HepG2 (cell line): ENCODE measurements around the gene PEBP1. TPM values are rescaled to one million over a fixed set of nuclear protein-coding genes. Genes with fewer than 3 reads are reported as not detected.

Source experiments
- EP300 ChIP-seq, 3 experiments: sonication (generic) in 1 of 3; formaldehyde crosslinking in 1 of 3; IDR thresholded peaks; 2 replicates each; pipeline versions ENCODE4 v1.5.1 to v1.6.1; 2011 to 2020; ENCODE audit warnings: low read depth in 2 of 3, low read length in 2 of 3, borderline replicate concordance in 1 of 3, improper control_type of control experiment in 1 of 3, mild to moderate bottlenecking in 1 of 3, missing genetic modification reagents in 1 of 3, moderate library complexity in 1 of 3
- FOXA1 ChIP-seq, 2 experiments: fragments of 450-650 bp in 1 of 2; sonication (generic) in 1 of 2; formaldehyde crosslinking in 1 of 2; IDR thresholded peaks; 2 replicates each; pipeline versions ENCODE4 v1.4.0 to v1.6.1; 2016 to 2020; ENCODE audit warnings: missing genetic modification reagents in 1 of 2
- JDP2 ChIP-seq: sonication (generic); formaldehyde crosslinking; IDR thresholded peaks from 2 replicates; pipeline ENCODE4 v1.8.1; 2022; ENCODE audit warnings: missing genetic modification reagents, borderline replicate concordance
- REXO4 ChIP-seq: sonication (generic); formaldehyde crosslinking; IDR thresholded peaks from 2 replicates; pipeline ENCODE4 v1.8.0; 2022; ENCODE audit warnings: missing genetic modification reagents, mild to moderate bottlenecking, borderline replicate concordance
- SRSF1 ChIP-seq: fragments of 200-400 bp; formaldehyde crosslinking; optimal IDR thresholded peaks from 2 replicates; pipeline ENCODE3; 2017; ENCODE audit warnings: mild to moderate bottlenecking, low read depth, low read length, moderate library complexity
- ZFP82 ChIP-seq: sonication (generic); formaldehyde crosslinking; IDR thresholded peaks from 2 replicates; pipeline ENCODE4 v1.5.1; 2020; ENCODE audit warnings: mild to moderate bottlenecking, missing genetic modification reagents, borderline replicate concordance
- ZNF777 ChIP-seq: sonication (generic); formaldehyde crosslinking; IDR thresholded peaks from 2 replicates; pipeline ENCODE4 v1.4.0; 2020; ENCODE audit warnings: missing genetic modification reagents
- polyA plus RNA-seq, 8 experiments: library from polyadenylated mRNA; depleted of rRNA in 3 of 8; stranded (reverse) in 7 of 8; unstranded in 1 of 8; fragments of >200 nt; fragmentation: Illumina TruSeq in 4 of 8; extraction: Trizol in 4 of 8; gene quantifications; 2 replicates each; pipeline versions ENCODE4 v1.2.1 to v1.2.3, GENCODE V29; 2011 to 2016; ENCODE audit warnings: low read depth in 4 of 8, missing spikeins in 1 of 8, mixed read lengths in 1 of 8; ENCODE audit not compliant: insufficient read depth in 1 of 8
- total RNA-seq, 5 experiments: library from RNA; depleted of rRNA; stranded (reverse); fragments of >200 nt; fragmentation: Illumina TruSeq; extraction: Trizol; gene quantifications; 2 replicates each; pipeline ENCODE4 v1.2.3, GENCODE V29; 2016; ENCODE audit warnings: low read depth in 1 of 5
- TF ChIP-seq, protein P1 (sequence below): sonication (generic); formaldehyde crosslinking; IDR thresholded peaks from 2 replicates; pipeline ENCODE4 v1.4.0; 2020; ENCODE audit warnings: missing genetic modification reagents, borderline replicate concordance
- TF ChIP-seq, protein P2 (sequence below): sonication (generic); formaldehyde crosslinking; IDR thresholded peaks from 2 replicates; pipeline ENCODE4 v1.5.1; 2020; ENCODE audit warnings: mild to moderate bottlenecking, missing genetic modification reagents
- TF ChIP-seq, protein P3 (sequence below): sonication (generic); formaldehyde crosslinking; IDR thresholded peaks from 2 replicates; pipeline ENCODE4 v1.5.0; 2020; ENCODE audit warnings: mild to moderate bottlenecking, missing genetic modification reagents, moderate library complexity
- TF ChIP-seq, protein P4 (sequence below): sonication (generic); formaldehyde crosslinking; IDR thresholded peaks from 2 replicates; pipeline ENCODE4 v1.4.0; 2020; ENCODE audit warnings: missing genetic modification reagents
- TF ChIP-seq, protein P5 (sequence below): sonication (generic); formaldehyde crosslinking; IDR thresholded peaks from 2 replicates; pipeline ENCODE4 v1.4.0; 2020; ENCODE audit warnings: mild to moderate bottlenecking, missing genetic modification reagents
- TF ChIP-seq, protein P6 (sequence below): sonication (generic); formaldehyde crosslinking; IDR thresholded peaks from 2 replicates; pipeline ENCODE4 v1.8.1; 2023; ENCODE audit warnings: missing genetic modification reagents, mild to moderate bottlenecking, borderline replicate concordance

The PEBP1 gene
- total and polyA plus RNA-seq, 2 of the 13 experiments (the other 11 are each of a cell fraction or from before 2014, with no cell fraction given), result 538 to 1,505 TPM

DNA sequence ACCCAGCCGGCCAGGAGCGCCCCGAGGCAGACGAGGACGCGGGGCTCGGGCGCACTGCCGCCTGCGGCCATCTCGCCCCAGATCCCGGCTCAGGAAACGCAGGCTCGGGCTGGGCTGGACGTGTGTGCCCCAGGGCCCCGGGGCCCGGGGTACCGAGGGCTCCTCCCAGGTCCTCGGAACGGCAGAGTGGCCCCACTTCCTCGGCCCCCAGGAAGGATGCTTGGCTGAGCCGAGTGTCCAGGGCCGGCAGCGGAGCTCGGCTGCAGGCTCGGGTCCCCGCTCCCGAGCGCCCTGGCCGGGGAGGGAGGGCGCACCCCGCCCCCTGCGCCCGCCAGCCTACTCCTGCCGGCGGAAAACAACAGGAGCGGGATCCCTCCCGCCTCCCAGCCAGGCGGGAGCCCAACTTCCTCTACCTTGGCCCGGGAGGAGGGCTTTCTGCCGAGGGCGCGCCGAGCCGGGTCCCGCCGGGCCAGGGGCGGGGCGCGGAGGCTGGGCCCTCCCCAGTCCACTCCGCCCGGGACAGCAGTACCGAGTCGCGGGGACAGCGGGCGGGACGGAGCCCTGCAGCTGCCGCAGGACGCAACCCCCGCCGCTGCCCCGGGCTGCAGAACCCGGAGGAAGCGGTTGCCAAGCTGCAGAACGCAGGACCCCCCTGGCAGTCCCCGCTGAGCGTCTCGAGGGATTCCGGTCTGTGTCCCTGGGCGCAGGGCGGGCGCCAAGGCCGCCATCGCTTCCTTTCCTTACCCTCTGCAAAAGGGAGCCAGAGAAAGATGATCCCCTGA lies 32.1 kb upstream of the PEBP1 start, which contains the start of gene VSIG10 (continued):
- TF ChIP-seq EP300 (IDR thresholded peaks at IDR 0.05; ENCODE audit: low read depth in 2 of 2, low read length in 2 of 2) (no peak; a peak in 1 of 4 replicates), EP300 (CRISPR knock-in tag; IDR thresholded peaks at IDR 0.05; ENCODE audit: borderline replicate concordance) (no peak), SRSF1 (no peak), ZFP82 (CRISPR knock-in tag) (0 out of 2 replicates have a peak, but pooled peaks have one; percentile 48), REXO4 (no peak), ZNF777 (peak; percentile 74; the same call in 1 of the 2 replicates), JDP2 (CRISPR knock-in tag) (no peak), FOXA1 (IDR thresholded peaks at IDR 0.05) (no peak), FOXA1 (CRISPR knock-in tag; IDR thresholded peaks at IDR 0.05) (no peak)
- TF ChIP-seq, protein P1, sequence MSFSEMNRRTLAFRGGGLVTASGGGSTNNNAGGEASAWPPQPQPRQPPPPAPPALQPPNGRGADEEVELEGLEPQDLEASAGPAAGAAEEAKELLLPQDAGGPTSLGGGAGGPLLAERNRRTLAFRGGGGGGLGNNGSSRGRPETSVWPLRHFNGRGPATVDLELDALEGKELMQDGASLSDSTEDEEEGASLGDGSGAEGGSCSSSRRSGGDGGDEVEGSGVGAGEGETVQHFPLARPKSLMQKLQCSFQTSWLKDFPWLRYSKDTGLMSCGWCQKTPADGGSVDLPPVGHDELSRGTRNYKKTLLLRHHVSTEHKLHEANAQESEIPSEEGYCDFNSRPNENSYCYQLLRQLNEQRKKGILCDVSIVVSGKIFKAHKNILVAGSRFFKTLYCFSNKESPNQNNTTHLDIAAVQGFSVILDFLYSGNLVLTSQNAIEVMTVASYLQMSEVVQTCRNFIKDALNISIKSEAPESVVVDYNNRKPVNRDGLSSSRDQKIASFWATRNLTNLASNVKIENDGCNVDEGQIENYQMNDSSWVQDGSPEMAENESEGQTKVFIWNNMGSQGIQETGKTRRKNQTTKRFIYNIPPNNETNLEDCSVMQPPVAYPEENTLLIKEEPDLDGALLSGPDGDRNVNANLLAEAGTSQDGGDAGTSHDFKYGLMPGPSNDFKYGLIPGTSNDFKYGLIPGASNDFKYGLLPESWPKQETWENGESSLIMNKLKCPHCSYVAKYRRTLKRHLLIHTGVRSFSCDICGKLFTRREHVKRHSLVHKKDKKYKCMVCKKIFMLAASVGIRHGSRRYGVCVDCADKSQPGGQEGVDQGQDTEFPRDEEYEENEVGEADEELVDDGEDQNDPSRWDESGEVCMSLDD (CRISPR knock-in tag), result no peak
- TF ChIP-seq, protein P2, sequence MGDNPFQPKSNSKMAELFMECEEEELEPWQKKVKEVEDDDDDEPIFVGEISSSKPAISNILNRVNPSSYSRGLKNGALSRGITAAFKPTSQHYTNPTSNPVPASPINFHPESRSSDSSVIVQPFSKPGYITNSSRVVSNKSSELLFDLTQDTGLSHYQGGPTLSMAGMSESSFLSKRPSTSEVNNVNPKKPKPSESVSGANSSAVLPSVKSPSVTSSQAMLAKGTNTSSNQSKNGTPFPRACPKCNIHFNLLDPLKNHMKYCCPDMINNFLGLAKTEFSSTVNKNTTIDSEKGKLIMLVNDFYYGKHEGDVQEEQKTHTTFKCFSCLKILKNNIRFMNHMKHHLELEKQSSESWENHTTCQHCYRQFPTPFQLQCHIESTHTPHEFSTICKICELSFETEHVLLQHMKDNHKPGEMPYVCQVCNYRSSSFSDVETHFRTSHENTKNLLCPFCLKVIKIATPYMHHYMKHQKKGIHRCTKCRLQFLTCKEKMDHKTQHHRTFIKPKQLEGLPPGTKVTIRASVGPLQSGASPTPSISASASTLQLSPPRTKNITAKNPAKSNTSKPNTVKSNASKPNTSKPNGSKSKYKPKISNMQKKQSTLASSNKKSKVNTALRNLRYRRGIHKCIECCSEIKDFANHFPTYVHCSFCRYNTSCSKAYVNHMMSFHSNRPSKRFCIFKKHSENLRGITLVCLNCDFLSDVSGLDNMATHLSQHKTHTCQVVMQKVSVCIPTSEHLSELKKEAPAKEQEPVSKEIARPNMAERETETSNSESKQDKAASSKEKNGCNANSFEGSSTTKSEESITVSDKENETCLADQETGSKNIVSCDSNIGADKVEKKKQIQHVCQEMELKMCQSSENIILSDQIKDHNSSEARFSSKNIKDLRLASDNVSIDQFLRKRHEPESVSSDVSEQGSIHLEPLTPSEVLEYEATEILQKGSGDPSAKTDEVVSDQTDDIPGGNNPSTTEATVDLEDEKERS, result no peak
- TF ChIP-seq, protein P3, sequence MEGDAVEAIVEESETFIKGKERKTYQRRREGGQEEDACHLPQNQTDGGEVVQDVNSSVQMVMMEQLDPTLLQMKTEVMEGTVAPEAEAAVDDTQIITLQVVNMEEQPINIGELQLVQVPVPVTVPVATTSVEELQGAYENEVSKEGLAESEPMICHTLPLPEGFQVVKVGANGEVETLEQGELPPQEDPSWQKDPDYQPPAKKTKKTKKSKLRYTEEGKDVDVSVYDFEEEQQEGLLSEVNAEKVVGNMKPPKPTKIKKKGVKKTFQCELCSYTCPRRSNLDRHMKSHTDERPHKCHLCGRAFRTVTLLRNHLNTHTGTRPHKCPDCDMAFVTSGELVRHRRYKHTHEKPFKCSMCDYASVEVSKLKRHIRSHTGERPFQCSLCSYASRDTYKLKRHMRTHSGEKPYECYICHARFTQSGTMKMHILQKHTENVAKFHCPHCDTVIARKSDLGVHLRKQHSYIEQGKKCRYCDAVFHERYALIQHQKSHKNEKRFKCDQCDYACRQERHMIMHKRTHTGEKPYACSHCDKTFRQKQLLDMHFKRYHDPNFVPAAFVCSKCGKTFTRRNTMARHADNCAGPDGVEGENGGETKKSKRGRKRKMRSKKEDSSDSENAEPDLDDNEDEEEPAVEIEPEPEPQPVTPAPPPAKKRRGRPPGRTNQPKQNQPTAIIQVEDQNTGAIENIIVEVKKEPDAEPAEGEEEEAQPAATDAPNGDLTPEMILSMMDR (CRISPR knock-in tag), result no peak; the same call in 1 of the 2 replicates
- TF ChIP-seq, protein P4, sequence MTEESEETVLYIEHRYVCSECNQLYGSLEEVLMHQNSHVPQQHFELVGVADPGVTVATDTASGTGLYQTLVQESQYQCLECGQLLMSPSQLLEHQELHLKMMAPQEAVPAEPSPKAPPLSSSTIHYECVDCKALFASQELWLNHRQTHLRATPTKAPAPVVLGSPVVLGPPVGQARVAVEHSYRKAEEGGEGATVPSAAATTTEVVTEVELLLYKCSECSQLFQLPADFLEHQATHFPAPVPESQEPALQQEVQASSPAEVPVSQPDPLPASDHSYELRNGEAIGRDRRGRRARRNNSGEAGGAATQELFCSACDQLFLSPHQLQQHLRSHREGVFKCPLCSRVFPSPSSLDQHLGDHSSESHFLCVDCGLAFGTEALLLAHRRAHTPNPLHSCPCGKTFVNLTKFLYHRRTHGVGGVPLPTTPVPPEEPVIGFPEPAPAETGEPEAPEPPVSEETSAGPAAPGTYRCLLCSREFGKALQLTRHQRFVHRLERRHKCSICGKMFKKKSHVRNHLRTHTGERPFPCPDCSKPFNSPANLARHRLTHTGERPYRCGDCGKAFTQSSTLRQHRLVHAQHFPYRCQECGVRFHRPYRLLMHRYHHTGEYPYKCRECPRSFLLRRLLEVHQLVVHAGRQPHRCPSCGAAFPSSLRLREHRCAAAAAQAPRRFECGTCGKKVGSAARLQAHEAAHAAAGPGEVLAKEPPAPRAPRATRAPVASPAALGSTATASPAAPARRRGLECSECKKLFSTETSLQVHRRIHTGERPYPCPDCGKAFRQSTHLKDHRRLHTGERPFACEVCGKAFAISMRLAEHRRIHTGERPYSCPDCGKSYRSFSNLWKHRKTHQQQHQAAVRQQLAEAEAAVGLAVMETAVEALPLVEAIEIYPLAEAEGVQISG (CRISPR knock-in tag), result peak; percentile 78
- TF ChIP-seq, protein P5, sequence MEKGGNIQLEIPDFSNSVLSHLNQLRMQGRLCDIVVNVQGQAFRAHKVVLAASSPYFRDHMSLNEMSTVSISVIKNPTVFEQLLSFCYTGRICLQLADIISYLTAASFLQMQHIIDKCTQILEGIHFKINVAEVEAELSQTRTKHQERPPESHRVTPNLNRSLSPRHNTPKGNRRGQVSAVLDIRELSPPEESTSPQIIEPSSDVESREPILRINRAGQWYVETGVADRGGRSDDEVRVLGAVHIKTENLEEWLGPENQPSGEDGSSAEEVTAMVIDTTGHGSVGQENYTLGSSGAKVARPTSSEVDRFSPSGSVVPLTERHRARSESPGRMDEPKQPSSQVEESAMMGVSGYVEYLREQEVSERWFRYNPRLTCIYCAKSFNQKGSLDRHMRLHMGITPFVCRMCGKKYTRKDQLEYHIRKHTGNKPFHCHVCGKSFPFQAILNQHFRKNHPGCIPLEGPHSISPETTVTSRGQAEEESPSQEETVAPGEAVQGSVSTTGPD (CRISPR knock-in tag), result no peak
- TF ChIP-seq, protein P6, sequence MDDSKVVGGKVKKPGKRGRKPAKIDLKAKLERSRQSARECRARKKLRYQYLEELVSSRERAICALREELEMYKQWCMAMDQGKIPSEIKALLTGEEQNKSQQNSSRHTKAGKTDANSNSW (CRISPR knock-in tag), result no peak
